ENCODE data around the gene CTNNAL1.
"Not testable (repeated sequence)": the region's sequence is repeated elsewhere in the genome, so short reads cannot be mapped to it uniquely, and the experiment has no call there.

CTNNAL1 gene

DNA sequence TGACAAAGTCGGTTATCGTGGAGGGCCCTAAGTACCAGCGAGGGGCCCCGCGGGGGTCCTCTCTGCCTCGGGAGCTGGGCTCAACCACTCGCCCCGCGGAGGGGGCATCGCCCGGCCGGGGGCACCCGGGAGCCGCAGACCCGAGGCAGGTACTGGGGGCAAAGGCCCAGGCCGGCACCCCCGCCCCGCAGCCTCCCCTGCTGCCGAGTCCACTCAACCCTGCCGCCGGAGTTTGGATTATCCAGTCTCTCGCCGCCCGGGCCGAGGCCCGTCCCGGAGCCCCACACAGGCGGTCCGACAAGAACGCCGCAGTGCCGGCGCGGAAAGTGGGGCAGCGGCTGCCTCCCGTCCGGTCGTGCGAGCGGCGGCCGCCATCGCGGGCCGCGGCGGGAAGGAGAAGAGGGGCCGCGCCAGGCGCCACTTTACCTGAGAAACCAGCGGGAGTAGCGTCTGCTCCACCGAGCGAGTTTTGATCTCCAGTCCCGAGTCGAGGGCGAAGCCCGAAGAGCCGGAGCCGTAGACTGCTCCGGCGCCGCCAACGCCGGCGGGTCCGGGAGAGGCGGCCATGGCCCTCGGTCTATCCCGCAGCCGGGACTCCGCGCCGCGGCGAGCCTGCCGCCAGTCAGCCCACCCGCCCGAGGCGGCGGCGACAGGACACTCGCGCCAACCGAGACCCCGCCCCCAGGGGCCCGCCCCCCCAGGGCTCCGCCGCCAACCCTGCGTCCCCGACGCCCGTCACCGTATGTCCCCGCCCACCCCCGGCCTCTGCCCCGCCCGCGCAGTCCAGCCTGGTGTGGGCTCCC is at the start of gene CTNNAL1:
CTNNAL1 (minus strand) TSS at position 624 of the 803 bp plus-strand sequence; CDS start at position 567, 57 bp downstream.
- peak; percentile 80 to 98 (median 88) for DNase-seq
- intact Hi-C loops (cut with DNase I): loop anchor here (1.0 to 5.0 kb wide), 2 partner anchors 79 to 104 kb away; partner anchors contain the start of genes ABITRAM, ELP1 and TMEM245

GRCh38 chr9:109062543-109062942 is 49.2 kb upstream of the CTNNAL1 start:
- no peak for DNase-seq
- intact Hi-C loops (cut with DNase I): no loop called here

DNA sequence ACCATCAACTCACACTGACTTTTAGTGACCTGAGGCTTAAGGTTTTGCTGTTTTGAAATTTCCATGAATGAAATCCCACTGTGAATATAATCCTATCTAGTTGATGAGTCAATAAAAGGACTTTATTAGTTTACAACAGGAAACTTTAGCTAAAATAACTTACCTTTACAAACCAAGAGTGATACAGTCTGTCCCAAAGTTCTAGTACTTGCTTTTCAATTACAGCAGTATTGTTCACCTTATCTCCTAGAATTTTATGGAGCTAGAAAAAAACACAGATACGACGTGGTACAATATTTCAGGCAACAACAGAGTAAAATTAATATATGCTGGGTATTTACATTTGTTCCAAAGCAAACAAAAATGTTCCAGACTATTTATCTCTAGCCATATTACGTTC is 46.9 kb upstream of the CTNNAL1 start:
- DNase-seq: no peak
- intact Hi-C loops (cut with DNase I): no loop called here

DNA sequence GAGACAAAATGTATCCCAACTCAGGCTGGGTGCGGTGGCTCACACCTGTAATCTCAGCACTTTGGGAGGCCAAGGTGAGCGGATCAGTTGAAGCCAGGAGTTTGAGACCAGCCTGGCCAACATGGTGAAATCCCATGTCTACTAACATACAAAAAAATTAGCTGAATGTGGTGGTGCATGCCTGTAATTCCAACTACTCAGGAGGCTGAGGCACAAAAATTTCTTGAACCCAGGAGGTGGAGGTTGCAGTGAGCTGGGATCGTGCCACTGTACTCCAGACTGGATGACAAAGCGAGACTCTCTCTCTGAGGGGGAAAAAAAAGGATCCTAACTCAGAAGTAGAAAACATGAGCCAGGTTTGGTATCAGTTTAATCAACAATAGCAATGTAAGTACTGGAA is 39.8 kb upstream of the CTNNAL1 start:
- intact Hi-C loops (cut with DNase I); DNase-seq: not testable (repeated sequence)

DNA sequence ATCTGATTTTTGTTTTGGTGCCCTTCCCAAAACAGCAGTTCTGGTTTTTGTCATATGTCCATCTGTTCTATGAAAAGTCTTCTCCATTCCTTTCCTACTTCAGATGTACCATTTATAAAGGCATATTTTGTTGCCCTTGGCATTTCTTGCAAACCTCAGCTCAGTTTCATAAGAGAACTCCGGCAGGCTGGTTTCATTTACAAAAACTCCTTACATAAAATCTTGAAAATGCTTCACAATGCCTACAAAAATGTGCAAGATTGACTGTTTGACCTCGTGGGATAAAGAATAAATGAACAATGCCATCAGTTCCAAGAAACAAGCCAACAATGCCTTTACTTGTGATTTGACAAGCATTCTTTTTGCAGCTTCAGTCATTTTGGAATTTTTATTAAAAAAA is 39.1 kb upstream of the CTNNAL1 start:
- intact Hi-C loops (cut with DNase I): no loop called here
- no peak for DNase-seq

DNA sequence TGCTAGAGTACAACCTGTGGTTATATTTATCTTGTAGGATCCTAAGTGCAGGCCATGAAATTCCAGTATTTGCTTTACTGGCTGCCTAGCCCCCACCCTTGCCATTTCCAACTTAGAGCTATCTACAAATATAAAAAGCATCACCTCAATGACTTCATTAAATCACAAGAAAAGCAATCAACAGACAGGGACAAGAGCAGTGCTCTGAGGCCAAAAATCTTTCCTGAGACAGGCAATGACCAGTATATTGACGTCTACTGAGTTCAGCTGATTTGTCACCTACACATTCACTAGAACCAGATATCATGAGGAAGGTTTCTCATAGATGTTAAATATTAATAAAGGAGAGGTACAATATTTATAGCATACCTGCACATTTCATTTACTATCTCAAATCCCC is 38.4 kb upstream of the CTNNAL1 start:
- intact Hi-C loops (cut with DNase I): no loop called here
- DNase-seq: no peak

- intact Hi-C loops (cut with DNase I): no loop called here
- DNase-seq: no peak
Observed at GRCh38 chr9:109050444-109050843, 37.1 kb upstream of the CTNNAL1 start.

- peak in 3 of 10 donors; percentile 8 to 30 (median 22) for DNase-seq
- intact Hi-C loops (cut with DNase I): no loop called here
Observed at GRCh38 chr9:109048822-109049221, 35.5 kb upstream of the CTNNAL1 start.

- DNase-seq: no peak
- intact Hi-C loops (cut with DNase I): no loop called here
Observed at GRCh38 chr9:109047259-109047658, 34.0 kb upstream of the CTNNAL1 start.

DNA sequence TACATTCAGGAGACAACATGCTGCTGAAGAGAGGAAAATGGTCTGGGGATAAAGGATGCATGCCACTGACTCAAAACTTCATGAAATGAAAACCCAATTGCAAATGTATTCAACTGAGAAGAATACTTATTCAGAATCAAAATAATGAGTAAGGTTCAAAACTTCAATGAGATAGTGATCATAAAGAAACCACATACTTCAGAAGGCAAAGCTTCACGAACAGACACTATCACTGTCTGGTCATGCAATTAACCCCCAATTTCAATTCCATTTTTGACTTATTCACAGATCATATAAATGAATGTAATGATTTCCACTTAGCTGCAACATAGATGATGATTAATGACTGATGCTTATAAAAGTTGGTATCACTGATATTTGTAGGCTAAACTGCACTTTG is 33.0 kb upstream of the CTNNAL1 start:
- intact Hi-C loops (cut with DNase I): no loop called here
- DNase-seq: no peak

DNA sequence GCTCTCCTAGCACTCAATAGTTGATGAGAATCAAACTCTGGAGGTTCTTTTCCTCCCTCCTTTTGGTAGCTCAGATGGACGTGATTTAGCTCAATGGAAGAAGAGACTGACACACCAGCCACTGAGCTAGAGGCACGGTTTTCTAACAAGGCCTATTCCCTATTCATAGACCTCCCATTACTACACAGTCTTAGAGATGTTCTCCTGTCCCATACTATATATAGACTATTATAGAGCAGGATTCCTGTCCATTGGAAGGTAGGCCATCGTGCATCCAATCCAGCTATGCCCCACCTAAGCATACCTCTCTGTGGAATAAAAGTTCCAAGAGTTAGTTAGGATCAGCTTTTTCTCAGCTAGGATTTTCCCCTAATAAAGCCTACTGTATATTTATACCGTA is 30.3 kb upstream of the CTNNAL1 start:
- DNase-seq: no peak
- intact Hi-C loops (cut with DNase I): no loop called here

DNA sequence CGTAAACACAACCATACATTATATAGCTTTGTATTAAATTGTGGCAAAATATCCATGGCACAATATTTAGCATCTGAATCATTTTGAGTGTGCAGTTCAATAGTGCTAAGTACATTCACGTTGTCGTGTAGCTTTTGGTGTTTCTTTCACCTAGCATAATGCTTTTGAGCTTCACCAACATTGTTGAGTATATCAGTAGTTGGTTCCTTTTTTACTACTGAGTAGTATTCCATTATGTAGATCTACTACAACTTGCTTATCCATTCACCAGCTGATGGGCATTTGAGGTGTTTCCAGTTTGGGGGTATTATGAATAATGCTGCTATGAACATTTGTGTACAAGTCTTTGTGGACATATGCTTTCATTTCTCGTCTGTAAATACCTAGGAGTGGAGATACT is 27.3 kb upstream of the CTNNAL1 start:
- no peak for DNase-seq
- intact Hi-C loops (cut with DNase I): no loop called here

GRCh38 chr9:109039539-109039938 is 26.2 kb upstream of the CTNNAL1 start:
- no peak for DNase-seq
- intact Hi-C loops (cut with DNase I): no loop called here

DNA sequence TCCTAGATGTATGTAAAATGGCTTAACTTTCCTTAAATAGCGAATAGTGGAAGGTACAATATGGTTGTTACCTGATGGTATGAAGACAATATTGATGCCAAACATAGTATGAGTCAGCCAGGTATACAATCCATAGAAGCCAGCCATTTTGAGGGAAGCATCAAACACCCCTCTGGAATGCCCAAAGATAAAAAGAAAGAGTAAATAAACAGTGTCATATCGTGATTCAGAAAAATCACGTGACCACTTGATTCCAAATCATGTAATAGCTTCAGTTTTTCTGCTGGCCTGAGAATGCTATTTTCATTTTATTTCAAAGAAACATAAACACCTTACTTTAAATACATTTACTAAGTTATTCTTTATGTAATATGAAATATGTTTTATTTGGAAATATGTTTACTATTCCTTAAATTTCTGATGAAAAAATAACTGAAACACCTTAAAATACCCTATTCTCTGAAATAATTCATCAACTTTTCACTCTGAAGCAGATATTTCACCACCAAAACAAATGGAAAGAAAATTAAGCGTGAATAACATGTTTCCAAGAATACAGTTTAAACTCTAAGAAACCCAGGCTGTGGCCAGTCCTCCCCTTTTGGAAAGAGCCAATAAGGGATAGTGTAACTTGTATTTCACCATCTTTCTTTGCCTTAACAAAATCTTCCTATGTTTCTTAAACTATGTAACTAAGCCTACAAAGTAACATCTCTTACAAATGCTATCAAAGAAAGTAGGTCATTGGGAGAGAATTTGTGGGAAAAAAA is 24.8 kb upstream of the CTNNAL1 start:
- intact Hi-C loops (cut with DNase I): no loop called here
- DNase-seq: no peak

DNA sequence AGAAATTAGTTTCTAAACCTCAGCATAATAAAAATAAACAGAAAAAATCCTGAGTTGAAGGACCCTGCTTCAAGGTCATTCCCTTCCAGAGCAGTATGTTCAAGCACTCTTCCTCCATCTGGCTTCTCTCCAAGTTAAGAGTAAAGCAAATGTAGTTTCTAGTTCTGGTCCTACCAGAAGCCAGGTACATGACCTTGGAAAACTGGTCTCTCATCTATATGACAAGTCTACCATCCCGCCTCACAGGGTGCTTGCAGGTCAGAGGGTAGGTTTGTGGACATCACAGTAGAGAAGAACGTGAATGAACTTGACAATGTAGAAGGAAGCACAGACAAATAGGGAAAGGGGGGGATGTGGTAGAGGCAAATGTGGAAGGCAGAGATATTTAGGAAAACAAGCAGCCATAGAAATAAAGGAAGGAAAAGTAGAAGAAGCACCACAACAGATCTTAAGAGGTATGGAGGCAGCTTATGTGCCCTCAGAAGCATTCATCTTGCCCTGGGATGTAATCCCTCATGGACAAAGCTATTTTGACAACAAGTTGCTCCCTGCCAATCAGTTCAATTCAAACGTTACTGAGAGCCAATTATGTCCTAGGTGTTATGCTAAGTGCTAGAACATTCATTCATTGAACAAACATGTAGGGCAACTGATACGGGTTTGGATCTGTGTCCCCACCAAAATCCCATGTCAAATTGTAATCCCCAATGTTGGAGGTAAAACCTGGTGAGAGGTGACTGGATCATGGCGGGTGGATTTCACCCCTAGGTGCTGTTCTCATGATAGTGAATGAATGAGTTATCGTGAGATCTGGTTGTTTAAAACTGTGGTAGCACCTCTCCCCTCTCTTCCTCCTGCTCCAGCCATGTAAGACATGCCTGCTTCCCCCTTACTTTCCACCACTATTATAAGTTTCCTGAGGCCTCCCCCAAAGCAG is 23.7 kb upstream of the CTNNAL1 start:
- no peak for DNase-seq
- intact Hi-C loops (cut with DNase I): no loop called here

DNA sequence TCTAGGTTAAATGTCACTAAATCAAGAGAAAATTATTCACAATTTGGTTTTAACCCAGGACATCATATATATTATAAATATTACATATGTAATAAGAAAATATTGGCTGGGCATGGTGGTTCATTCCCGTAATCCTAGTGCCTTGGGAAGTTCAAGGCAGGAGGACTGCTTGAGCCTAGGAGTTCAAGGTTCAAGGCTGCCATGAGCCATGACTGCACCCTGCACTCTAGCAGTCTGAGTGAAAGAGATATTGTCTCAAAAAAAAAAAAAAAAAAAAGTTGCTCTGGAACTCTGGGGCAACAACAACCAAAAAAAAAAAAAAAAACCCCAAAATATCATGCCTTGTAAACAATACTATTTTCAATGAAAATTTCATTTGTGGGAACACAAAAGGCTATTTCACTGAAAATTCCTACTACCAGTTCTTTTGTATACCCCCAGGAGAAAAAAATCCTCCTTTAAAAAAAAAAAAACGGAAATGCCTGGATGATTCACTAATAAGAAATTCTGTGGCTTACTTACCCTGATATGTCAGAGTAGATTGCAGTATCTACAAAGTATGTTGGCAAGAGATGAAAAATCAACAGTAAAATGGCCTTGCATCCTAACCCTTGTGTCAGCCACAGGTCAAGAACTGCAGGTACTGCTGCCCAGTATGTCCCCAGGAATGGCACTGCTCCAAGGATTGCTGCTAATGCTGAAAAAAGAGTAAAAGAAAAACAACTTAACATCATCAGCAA is 22.6 kb upstream of the CTNNAL1 start:
- intact Hi-C loops (cut with DNase I): no loop called here
- DNase-seq: no peak

GRCh38 chr9:109033941-109034700 is 20.8 kb upstream of the CTNNAL1 start:
- no peak for DNase-seq
- intact Hi-C loops (cut with DNase I): no loop called here

- DNase-seq: no peak
- intact Hi-C loops (cut with DNase I): no loop called here
Observed at GRCh38 chr9:109031241-109031640, 17.9 kb upstream of the CTNNAL1 start.

DNA sequence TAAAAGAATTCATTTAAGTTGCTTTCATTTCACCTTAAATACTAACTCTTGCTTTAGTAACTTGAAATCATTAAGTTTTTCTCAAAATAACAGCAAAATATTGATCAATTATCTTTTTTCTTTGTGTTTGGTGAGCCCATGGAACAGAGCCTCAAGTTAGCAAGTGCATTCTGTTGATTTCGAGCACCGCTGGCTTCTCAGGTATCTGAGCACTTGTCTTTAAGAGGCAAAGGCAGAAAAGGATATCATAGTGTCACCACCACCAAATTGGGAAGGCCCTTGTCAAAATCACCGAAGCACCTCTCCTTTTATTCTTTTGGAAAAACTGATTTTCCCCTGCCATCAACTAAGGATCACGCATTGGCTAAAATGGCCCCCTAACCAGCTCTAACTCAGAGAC is 17.1 kb upstream of the CTNNAL1 start:
- no peak for DNase-seq
- intact Hi-C loops (cut with DNase I): no loop called here
